GM12801 (cell line): ENCODE results near the gene D2HGDH.

Experiments used
- TF ChIP-seq, protein P1 (sequence below): IDR thresholded peaks from one replicate; pipeline ENCODE4 v1.5.1; 2011; ENCODE audit warnings: control low read depth; ENCODE audit not compliant: insufficient read length; ENCODE audit errors: extremely low read depth

D2HGDH gene

DNA sequence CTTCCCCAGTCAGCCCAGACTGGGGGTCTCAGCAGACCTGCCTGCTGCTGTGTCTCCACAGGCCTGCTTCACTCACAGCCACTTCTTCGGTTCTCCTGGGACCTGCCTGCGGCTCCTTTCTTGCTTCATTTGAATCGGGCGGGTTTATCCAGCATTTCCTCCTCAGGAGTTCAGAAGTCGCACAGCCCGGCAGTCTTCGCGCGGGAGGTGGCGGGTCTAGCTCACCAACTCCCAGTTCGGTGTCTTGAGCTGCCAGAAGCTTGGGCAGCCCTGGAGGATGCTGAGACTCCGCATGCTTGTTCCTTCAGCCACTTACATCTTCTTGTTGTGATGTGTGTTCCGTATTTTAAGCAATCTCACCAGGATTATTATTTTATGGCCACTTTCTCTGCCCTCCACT lies 10.8 kb downstream of the D2HGDH start:
- TF ChIP-seq, protein P1, sequence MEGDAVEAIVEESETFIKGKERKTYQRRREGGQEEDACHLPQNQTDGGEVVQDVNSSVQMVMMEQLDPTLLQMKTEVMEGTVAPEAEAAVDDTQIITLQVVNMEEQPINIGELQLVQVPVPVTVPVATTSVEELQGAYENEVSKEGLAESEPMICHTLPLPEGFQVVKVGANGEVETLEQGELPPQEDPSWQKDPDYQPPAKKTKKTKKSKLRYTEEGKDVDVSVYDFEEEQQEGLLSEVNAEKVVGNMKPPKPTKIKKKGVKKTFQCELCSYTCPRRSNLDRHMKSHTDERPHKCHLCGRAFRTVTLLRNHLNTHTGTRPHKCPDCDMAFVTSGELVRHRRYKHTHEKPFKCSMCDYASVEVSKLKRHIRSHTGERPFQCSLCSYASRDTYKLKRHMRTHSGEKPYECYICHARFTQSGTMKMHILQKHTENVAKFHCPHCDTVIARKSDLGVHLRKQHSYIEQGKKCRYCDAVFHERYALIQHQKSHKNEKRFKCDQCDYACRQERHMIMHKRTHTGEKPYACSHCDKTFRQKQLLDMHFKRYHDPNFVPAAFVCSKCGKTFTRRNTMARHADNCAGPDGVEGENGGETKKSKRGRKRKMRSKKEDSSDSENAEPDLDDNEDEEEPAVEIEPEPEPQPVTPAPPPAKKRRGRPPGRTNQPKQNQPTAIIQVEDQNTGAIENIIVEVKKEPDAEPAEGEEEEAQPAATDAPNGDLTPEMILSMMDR, result no peak

DNA sequence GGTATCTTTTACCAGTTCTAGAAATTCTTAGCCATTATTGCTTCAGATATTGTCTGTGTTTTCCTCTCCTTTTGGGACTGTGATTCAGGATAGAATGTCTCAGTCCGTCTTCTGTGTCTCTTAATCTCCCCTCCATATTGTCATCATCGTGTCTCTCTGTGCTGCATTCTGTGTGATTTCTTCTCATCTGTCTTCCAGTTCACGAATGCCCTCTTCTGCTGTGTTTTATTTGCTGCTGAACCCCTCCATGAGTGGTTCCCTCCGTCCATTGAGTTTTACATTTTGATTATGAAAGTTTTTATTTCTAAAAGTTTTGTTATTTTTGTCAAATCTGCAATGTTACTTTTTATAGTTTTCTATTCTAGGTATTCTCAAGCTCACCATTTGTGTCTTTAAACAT lies 11.7 kb downstream of the D2HGDH start:
- TF ChIP-seq, protein P1, result no peak

DNA sequence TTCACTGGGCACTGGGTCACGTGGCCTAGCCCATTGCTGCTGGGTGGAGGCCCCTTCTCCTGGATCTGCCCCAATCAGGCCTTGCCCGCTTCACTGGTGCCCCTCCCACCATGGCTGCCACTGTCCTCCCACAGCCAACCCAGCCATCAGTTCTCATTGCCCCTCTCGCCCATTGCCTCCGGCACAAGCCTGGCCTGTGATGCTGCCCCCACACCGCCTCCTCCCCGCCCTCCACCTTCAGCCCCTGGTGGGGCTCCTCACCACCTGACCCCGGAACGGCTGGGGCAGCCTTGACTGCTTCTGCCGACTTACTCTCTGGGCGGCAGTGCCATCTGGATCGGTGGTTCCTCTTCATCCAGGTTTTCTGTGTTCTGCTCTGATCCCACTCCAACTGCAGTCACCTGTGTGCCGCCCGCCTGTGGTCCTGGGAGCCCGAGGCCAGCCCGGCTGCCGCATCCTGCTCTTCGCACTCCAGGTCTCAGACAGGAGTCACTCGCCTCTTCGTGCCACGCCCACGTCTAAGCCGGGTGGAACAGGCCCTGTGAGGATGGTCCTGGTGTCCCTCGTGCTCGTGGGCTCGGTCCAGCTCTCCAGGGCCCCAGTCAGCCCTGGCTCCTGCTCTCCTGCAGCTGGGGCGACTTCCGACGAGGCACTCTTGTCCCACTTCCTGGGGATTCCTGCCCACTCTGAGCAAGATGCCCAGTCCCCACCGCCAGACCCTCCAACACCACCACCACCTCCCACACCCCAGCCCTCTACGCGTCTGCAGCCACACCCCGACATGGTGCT lies 14.2 kb downstream of the D2HGDH start:
- TF ChIP-seq, protein P1, result no peak

DNA sequence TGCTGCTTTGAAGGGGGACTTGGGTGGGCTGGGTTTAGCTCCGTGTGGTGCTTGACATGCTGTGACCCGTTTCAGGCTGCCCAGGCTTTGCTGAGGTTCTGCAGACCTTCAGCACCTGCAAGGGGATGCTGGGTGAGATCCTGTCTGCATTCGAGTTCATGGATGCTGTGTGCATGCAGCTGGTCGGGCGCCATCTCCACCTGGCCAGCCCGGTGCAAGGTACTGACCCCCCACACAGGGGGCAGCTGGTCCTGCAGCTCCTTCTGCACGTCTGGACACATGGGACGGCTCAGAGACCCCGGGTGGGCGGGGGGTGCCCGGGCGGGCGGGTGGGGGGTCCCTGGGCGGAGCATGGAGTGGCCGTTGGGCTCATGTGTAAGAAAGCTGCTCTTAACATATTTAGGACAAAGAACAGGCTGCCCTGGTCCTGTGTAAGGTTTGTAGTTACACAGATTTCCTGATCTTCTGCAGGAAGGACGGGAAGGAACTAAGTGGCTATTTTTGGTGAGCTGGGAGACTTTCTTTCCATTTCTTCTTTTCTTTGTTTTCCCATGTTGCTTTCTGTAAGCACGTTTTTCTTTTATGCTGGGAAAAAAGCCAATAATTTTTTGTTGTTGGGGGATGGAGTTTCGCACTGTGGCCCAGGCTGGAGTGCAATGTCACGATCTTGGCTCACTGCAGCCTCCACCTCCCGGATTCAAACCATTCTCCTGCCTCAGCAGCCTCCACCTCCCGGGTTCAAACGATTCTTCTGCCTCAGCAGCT lies 15.8 kb downstream of the D2HGDH start:
- TF ChIP-seq, protein P1, result no peak

DNA sequence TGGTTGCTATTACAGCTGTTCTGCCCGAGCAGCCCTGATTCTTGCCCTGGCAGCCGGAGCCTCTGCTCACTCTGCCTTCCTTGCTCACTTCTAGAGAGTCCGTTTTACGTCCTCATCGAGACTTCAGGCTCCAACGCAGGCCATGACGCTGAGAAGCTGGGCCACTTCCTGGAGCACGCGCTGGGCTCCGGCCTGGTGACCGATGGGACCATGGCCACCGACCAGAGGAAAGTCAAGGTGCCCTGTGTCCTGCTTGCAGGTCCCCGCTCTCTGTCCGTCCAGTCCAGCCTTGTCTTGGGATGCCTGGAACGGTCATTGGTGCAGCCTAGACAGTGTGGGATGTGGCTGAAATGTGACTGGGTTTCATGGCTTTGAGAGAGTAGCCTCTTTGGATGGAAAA lies 16.7 kb downstream of the D2HGDH start:
- TF ChIP-seq, protein P1, result no peak

DNA sequence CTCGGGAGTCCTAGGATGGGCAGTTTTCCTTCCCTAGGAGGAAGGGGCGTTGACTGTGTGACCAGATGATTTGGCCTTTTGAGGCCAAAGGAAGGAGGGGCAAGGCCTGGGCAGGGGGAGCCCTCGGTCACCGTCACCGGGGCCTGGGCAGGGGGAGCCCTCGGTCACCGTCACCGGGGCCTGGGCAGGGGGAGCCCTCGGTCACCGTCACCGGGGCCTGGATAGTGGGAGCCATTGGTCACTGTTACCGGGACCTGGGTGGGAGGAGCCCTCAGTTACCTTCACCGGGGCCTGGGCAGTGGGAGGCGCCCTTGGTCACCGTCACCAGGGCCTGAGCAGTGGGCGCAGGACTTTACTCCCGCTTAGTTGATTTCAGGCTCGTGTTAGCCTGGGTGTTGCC lies 17.3 kb downstream of the D2HGDH start:
- TF ChIP-seq, protein P1, result no peak

DNA sequence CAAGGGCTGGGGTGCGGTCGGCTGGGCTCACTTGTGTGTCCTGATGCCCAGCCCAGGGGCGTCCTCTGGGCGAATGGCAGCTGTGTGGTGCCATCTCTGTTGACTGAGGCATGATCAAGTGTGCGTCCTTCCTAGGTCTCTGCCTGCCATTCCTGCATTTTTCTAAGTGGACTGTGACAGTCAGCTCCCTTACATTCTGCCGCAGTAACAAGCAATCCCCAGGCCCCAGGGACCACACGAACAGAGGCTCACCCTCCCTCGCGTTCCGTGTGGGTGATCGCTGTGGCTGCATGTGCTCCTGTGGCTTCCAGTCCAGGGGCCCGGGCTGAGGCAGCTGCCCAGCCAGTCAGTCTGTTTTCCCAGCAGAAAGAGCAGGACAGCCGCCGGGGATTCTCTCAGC lies 17.8 kb downstream of the D2HGDH start:
- TF ChIP-seq, protein P1, result no peak
